ENCODE measurements around the gene TRMT1.

Gene TRMT1

GRCh38 chr19:13122980-13123957, 6.7 kb upstream of the TRMT1 start:
- DNase-seq (ENCODE audit: low read depth) = no peak

DNA sequence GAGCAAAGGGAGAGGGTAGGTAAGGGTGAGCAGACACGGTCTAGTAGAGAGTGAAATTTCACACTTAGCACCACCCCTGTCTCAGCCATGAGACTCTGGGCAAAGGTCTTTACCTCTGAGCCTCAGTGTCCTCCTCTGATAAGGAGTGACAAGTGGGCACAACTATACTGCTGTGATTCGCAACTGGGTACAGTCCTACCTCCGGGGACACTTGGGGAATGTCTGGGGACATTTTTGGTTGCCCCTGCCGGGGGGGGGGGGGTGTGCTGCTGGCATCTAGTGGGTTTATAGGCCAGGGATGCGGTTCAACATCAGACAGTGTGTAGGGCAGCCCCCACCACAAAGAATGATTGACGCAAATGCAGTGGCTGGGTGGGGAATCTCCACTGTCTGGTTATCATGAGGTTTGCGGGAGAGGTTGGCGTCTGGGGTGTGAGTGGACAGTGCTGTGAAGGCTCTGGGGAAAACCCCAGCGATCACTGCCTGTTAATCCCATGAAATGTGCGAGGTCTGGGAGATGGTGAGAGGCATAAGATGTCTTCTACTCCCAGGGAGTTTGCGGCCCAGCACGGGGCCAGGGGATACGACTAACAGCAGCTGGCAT, 5.8 kb upstream of the TRMT1 start:
- no peak for DNase-seq (ENCODE audit: low read depth)

GRCh38 chr19:13121551-13122274, 5.2 kb upstream of the TRMT1 start:
- no peak for DNase-seq (ENCODE audit: low read depth)

- DNase-seq (ENCODE audit: low read depth) = no peak
Measured at GRCh38 chr19:13120817-13121216, 4.3 kb upstream of the TRMT1 start.

DNA sequence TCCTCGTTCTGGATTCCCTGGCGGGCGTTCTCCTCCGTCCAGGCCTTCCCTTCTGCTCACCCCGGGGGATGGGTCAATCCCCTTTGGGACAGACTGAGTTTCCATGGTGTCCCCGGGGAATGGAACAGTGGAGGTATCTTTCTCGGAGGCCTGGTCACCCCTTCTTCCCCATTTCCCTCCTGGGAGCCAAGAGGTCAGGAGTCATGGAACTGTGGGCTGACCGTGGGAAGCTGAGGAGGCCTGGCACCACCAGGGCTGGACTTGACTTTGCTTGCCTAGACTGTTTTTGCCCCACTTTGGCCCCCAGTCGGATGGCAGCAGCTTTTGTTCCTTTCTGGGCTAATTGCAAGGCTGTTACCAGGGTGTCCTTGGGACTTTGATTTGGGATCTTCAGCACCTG, 3.5 kb upstream of the TRMT1 start:
- DNase-seq (ENCODE audit: low read depth) = no peak

- DNase-seq (ENCODE audit: low read depth) = no peak
Measured at GRCh38 chr19:13119627-13120026, 3.1 kb upstream of the TRMT1 start.

DNA sequence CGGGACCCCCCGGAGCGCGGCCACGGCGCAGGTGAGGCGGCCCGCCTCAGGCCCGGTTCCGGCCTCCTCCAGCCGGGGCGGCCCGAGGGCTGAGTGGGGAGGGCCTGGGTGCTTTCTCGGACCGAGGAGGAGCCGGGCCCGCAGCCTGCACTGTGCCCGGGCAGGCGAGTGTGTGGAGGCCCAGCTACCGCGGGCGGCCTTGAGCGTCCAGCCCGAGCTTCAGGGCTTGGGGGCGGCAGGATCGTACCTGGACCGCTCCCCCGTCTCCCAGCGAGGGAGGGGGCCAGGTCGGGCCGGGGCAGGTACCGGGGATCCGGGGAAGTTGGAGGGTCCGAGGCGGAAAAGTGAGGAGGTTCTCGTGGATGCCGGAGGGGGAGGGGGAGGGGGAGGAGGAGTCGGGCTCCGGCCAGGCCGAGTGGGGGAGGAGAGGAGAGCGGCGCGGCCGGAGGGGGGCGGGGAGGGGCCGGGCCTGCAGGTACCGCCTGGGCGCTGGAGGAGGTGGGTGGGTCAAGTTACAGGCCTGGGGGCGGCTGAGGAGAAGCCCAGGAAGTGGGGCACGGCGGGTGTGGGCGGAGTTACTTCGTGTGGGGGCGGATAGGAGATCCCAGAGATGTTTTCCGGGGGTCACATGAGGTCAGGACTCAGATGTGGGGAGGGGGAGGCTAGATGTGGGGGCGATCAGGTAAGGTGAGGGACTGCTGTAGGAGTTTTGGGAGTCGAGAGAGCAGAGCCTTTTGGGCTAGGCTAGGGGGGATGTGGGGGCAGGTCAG, 2.1 kb upstream of the TRMT1 start:
- DNase-seq (ENCODE audit: low read depth) = no peak

DNA sequence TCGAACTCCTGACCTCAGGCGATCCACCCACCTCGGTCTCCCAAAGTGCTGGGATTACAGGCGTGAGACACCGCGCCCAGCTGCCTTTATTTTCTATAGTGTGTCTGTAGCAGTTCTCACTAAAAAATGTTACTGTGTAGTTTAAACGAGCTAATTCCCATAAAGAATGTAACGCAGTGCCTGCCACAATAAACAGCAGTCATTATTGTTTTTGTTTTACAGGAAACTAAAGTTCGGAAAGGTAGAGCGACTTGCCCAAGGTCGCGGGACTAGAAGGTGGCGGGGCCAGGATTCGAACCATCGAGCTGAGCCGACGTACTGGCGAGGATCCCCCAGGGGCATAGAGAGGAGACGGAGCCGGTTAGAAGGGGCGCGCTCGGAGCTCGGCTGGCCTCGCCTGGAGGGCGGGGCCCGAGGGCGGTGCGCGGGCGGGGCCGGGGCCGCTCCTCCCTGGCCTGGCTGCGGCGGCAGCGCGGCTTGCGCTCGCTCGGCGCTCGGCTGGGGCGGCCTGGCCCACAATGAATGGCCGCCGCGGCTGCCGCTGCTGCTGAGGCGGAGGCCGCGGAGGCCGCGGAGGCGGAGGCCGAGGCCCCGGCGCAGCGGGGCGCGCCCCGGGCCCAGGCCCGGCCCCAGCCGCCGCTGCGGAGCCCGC, 1.4 kb upstream of the TRMT1 start, which contains the start of gene NACC1:
Gene NACC1 (plus strand): TSS at position 493 of the 652 bp plus-strand sequence. CDS start 16,944 bp downstream, outside the sequence.
- DNase-seq (ENCODE audit: low read depth) = no peak

- no peak for DNase-seq (ENCODE audit: low read depth)
Measured at GRCh38 chr19:13117176-13117771, 734 bp upstream of the TRMT1 start.

- no peak for DNase-seq (ENCODE audit: low read depth)
Measured at GRCh38 chr19:13115936-13116281, 631 bp downstream of the TRMT1 start.

DNA sequence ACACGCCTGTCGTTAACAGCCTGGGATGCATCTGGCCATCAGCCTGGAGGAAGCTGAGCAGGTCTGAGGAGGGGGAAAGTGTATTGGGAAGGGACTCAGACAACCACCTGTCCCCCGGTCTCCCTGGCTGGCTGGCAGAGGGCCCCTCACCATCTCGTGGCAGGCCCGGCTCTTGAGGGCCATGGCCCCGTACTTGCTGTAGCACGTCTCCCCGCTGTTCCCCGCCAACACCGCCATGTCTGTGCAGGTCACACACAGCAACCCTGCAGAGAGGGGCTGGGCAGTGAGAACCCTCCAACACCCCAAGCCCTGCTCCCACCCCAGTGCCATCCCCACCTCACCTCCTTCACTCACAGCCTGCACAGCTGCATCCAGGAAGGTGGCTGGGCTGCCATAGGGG, 4.0 kb downstream of the TRMT1 start:
- no peak for DNase-seq (ENCODE audit: low read depth)

DNA sequence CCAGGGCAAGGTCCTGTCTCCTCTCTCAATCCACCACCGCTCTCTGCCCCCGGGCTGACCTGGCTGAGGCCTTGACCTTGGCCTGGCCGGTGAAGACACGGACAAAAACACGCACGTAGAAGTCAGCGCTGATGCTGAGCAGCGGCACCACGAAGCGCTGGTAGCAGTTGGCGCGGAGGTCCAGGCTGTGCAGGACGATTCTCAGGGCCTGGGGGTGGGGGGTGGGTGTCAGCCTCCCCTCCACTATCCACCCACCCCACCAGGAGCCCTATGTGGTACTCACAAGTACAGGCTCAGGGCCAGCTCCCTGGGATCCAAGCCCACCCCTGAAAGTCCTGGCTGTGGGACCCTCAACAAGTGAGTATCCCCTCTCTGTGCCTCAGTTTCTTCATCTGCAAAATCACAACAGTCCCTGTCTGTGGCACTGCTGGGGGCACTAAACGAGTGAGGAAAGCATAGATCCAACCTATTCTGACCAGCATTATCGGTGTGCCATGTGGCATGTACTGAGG, 6.4 kb downstream of the TRMT1 start:
- DNase-seq (ENCODE audit: low read depth) = no peak

- no peak for DNase-seq (ENCODE audit: low read depth)
Measured at GRCh38 chr19:13109361-13110098, 7.0 kb downstream of the TRMT1 start.

GRCh38 chr19:13104848-13105711, 11.5 kb downstream of the TRMT1 start:
- no peak for DNase-seq (ENCODE audit: low read depth)

- DNase-seq (ENCODE audit: low read depth) = no peak
Measured at GRCh38 chr19:13104360-13104847, 12.1 kb downstream of the TRMT1 start.

DNA sequence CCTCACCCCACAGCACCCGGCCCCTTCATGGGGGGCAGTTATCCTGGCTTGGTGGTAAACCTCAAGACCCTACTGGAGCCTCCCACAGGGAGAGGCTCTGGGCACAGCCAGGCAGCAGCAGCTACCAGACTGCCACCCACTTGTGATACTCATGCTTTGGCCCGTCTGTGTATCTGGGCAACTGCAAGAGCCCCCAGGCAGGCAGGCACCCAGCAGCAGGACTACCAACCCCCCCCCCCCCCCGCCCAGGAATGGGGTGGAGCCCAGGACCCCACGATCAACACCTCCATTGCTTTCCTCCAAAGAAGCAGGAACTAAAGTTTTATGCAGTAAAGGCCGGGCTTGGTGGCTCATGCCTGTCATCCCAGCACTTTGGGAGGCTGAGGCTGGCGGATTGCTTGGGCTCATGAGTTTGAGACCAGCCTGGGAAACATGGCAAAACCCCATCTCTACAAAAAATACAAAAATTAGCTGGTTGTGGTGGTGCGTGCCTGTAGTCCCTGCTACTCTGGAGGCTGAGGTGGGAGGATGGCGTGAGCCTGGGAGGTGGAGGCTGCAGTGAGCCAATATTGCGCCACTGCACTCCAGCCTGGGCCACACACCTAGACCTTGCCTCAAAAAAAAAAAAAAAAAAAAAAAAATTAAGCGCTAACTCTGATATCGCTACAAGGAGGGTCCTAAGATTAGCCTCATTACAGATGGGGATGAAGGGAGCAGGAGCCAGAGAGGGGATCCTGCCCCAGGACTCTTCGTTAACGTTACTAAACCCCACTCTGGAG, 12.8 kb downstream of the TRMT1 start:
- DNase-seq (ENCODE audit: low read depth) = no peak

GRCh38 chr19:13102666-13103580, 13.6 kb downstream of the TRMT1 start, which contains the start of gene LYL1:
TSS of gene LYL1 (minus strand) at chr19:13102858. CDS start at chr19:13101171, 1,687 bp downstream.
- DNase-seq (ENCODE audit: low read depth) = no peak

All from HS-27A (cell line).